ENCODE data around the gene TM6SF1. TPM values are rescaled to one million over a fixed set of nuclear protein-coding genes. Genes with fewer than 3 reads are reported as not detected.

TM6SF1 gene
- total RNA-seq, 3 donors from 2014 or later (not counting 1 experiment from before 2014, with no cell fraction given) = 10.4 to 15.5 (median 12.6) TPM

- H3K27me3 ChIP-seq (ENCODE audit: control insufficient read depth, insufficient read depth, low read length) = no peaks in the 10 kb centered on the region
- intact Hi-C loops (cut with micrococcal nuclease) = loop anchor here (5.0 kb wide), 1 partner anchor 96 kb away; the partner anchor contains the start of gene C15orf40
- WGBS (ENCODE audit: insufficient coverage) = 3% methylated on average over 30 of the region's 30 CpGs
- Mint-ChIP-seq H3K27me3 (ENCODE audit: low read depth in 2 of 2) (peaks cover 0 to 8% of the 10 kb centered on the region in 2 donors), H3K4me3 (peak overlapping the region; percentile 97), H3K27ac (peak overlapping the region; percentile 69 to 96), H3K4me1 (peaks cover 26 to 41% of the 10 kb centered on the region in 2 donors), H3K36me3 (no peaks in the 10 kb centered on the region), H3K9me3 (no peaks in the 10 kb centered on the region)
- H3K27ac ChIP-seq (ENCODE audit: low read length) = peak overlapping the region; percentile 68
- DNase-seq = no peak
- H3K4me1 ChIP-seq (ENCODE audit: control insufficient read depth, insufficient read depth, low read length) = peaks cover 25% of the 10 kb centered on the region
- H3K9me3 ChIP-seq (ENCODE audit: control insufficient read depth, insufficient read depth, low read length) = no peaks in the 10 kb centered on the region
- no peak for TF ChIP-seq CTCF (IDR thresholded peaks at IDR 0.05)
- peak overlapping the region; percentile 47 for H3K4me3 ChIP-seq (ENCODE audit: low read length)
- no peaks in the 10 kb centered on the region for H3K36me3 ChIP-seq (ENCODE audit: control insufficient read depth, insufficient read depth, low read length)
- no peak for ATAC-seq
Measured at GRCh38 chr15:83107841-83108181, 366 bp downstream of the TM6SF1 start.

GRCh38 chr15:83108266-83109219, 1.1 kb downstream of the TM6SF1 start:
- H3K9me3 Mint-ChIP-seq = no peaks in the 10 kb centered on the region
- 12% methylated on average over 21 of the region's 21 CpGs for WGBS (ENCODE audit: insufficient coverage)
- peaks cover 25% of the 10 kb centered on the region for H3K4me1 ChIP-seq (ENCODE audit: control insufficient read depth, insufficient read depth, low read length)
- intact Hi-C loops (cut with micrococcal nuclease) = loop anchor here (5.0 kb wide), 1 partner anchor 96 kb away; the partner anchor contains the start of gene C15orf40
- H3K4me3 ChIP-seq (ENCODE audit: low read length) = peak overlapping the region; percentile 47
- no peaks in the 10 kb centered on the region for H3K9me3 ChIP-seq (ENCODE audit: control insufficient read depth, insufficient read depth, low read length)
- H3K4me3 Mint-ChIP-seq = peak overlapping the region; percentile 97
- DNase-seq (peak; percentile 32 to 35), ATAC-seq (peak; percentile 82 to 90 (median 87))
- no peaks in the 10 kb centered on the region for H3K36me3 Mint-ChIP-seq
- H3K27me3 Mint-ChIP-seq (ENCODE audit: low read depth in 2 of 2) = peaks cover 0 to 8% of the 10 kb centered on the region in 2 donors
- peaks cover 26 to 41% of the 10 kb centered on the region in 2 donors for H3K4me1 Mint-ChIP-seq
- no peaks in the 10 kb centered on the region for H3K27me3 ChIP-seq (ENCODE audit: control insufficient read depth, insufficient read depth, low read length)
- peak overlapping the region; percentile 68 for H3K27ac ChIP-seq (ENCODE audit: low read length)
- no peaks in the 10 kb centered on the region for H3K36me3 ChIP-seq (ENCODE audit: control insufficient read depth, insufficient read depth, low read length)
- peak overlapping the region; percentile 69 to 96 for H3K27ac Mint-ChIP-seq
- no peak for TF ChIP-seq CTCF (IDR thresholded peaks at IDR 0.05)

GRCh38 chr15:83109532-83109931, 2.1 kb downstream of the TM6SF1 start:
- H3K36me3 Mint-ChIP-seq = no peaks in the 10 kb centered on the region
- DNase-seq = no peak
- H3K4me3 Mint-ChIP-seq = peak overlapping the region; percentile 97
- TF ChIP-seq CTCF (IDR thresholded peaks at IDR 0.05) = no peak
- no peak overlapping the region for H3K27ac ChIP-seq (ENCODE audit: low read length)
- peaks cover 25% of the 10 kb centered on the region for H3K4me1 ChIP-seq (ENCODE audit: control insufficient read depth, insufficient read depth, low read length)
- ATAC-seq = no peak
- peaks cover 0 to 4% of the 10 kb centered on the region in 2 donors for H3K27me3 Mint-ChIP-seq (ENCODE audit: low read depth in 2 of 2)
- no peaks in the 10 kb centered on the region for H3K36me3 ChIP-seq (ENCODE audit: control insufficient read depth, insufficient read depth, low read length)
- intact Hi-C loops (cut with micrococcal nuclease) = loop anchor here (5.0 kb wide), 1 partner anchor 97 kb away; the partner anchor contains the start of gene C15orf40
- WGBS (ENCODE audit: insufficient coverage) = 91% methylated on average over 12 of the region's 12 CpGs
- H3K4me3 ChIP-seq (ENCODE audit: low read length) = no peak overlapping the region
- peak overlapping the region; percentile 69 to 96 for H3K27ac Mint-ChIP-seq
- no peaks in the 10 kb centered on the region for H3K9me3 Mint-ChIP-seq
- H3K4me1 Mint-ChIP-seq = peaks cover 26 to 41% of the 10 kb centered on the region in 2 donors
- H3K27me3 ChIP-seq (ENCODE audit: control insufficient read depth, insufficient read depth, low read length) = no peaks in the 10 kb centered on the region
- no peaks in the 10 kb centered on the region for H3K9me3 ChIP-seq (ENCODE audit: control insufficient read depth, insufficient read depth, low read length)
